ENCODE data around the gene SMIM5.

SMIM5 gene

GRCh38 chr17:75665981-75666380, 32.7 kb downstream of the SMIM5 start:
- no peak for DNase-seq (ENCODE audit: low read depth in 2 of 2, low spot score in 1 of 2)

- peak; percentile 94 to 96 for DNase-seq (ENCODE audit: low read depth in 2 of 2, low spot score in 1 of 2)
Measured at GRCh38 chr17:75666959-75667790, 33.9 kb downstream of the SMIM5 start, which contains the start of the genes RECQL5 and SAP30BP. Gene RECQL5 (minus strand): TSS chr17:75667154. CDS start chr17:75666557, 597 bp downstream. Gene SAP30BP (plus strand): TSS chr17:75667338. CDS start chr17:75667373, 35 bp downstream.

GRCh38 chr17:75667825-75668224, 34.6 kb downstream of the SMIM5 start:
- no peak for DNase-seq (ENCODE audit: low read depth in 2 of 2, low spot score in 1 of 2)

- no peak for DNase-seq (ENCODE audit: low read depth in 2 of 2, low spot score in 1 of 2)
Measured at GRCh38 chr17:75668489-75668888, 35.3 kb downstream of the SMIM5 start.

- no peak for DNase-seq (ENCODE audit: low read depth in 2 of 2, low spot score in 1 of 2)
Measured at GRCh38 chr17:75670868-75671267, 37.6 kb downstream of the SMIM5 start.

- DNase-seq (ENCODE audit: low read depth in 2 of 2, low spot score in 1 of 2) = no peak
Measured at GRCh38 chr17:75672011-75672410, 38.8 kb downstream of the SMIM5 start.

- no peak for DNase-seq (ENCODE audit: low read depth in 2 of 2, low spot score in 1 of 2)
Measured at GRCh38 chr17:75673487-75673886, 40.3 kb downstream of the SMIM5 start.

- DNase-seq (ENCODE audit: low read depth in 2 of 2, low spot score in 1 of 2) = no peak
Measured at GRCh38 chr17:75676461-75676860, 43.2 kb downstream of the SMIM5 start.

GRCh38 chr17:75679706-75680211, 46.5 kb downstream of the SMIM5 start:
- no peak for DNase-seq (ENCODE audit: low read depth in 2 of 2, low spot score in 1 of 2)

GRCh38 chr17:75680431-75680830, 47.2 kb downstream of the SMIM5 start:
- no peak for DNase-seq (ENCODE audit: low read depth in 2 of 2, low spot score in 1 of 2)

GRCh38 chr17:75681289-75681688, 48.1 kb downstream of the SMIM5 start:
- no peak for DNase-seq (ENCODE audit: low read depth in 2 of 2, low spot score in 1 of 2)

- no peak for DNase-seq (ENCODE audit: low read depth in 2 of 2, low spot score in 1 of 2)
Measured at GRCh38 chr17:75683583-75683982, 50.3 kb downstream of the SMIM5 start.

GRCh38 chr17:75684249-75684648, 51.0 kb downstream of the SMIM5 start:
- no peak for DNase-seq (ENCODE audit: low read depth in 2 of 2, low spot score in 1 of 2)

- no peak for DNase-seq (ENCODE audit: low read depth in 2 of 2, low spot score in 1 of 2)
Measured at GRCh38 chr17:75684924-75685323, 51.7 kb downstream of the SMIM5 start.

GRCh38 chr17:75685499-75685898, 52.3 kb downstream of the SMIM5 start:
- no peak for DNase-seq (ENCODE audit: low read depth in 2 of 2, low spot score in 1 of 2)

GRCh38 chr17:75688209-75688825, 55.1 kb downstream of the SMIM5 start:
- DNase-seq (ENCODE audit: low read depth in 2 of 2, low spot score in 1 of 2) = no peak

- DNase-seq (ENCODE audit: low read depth in 2 of 2, low spot score in 1 of 2) = no peak
Measured at GRCh38 chr17:75689441-75689873, 56.2 kb downstream of the SMIM5 start.

Measured in stimulated activated CD8-positive, alpha-beta memory T cell treated with anti-CD3 and anti-CD28 coated beads, Interleukin-4, amount 100 ng/mL, for 4 hours (primary cell).